Panc1 (cell line): ENCODE data around the gene ATP5MG. TPM values are rescaled to one million over a fixed set of nuclear protein-coding genes. Genes with fewer than 3 reads are reported as not detected.
"Not testable (repeated sequence)": the region's sequence is repeated elsewhere in the genome, so short reads cannot be mapped to it uniquely, and the experiment has no call there.

ENCODE experiments used
- ATAC-seq: fragments of 200-7000 bp; cut with Tn5 transposase; 2 replicates; pipeline ENCODE4 v1.9.1; 2020; ENCODE audit warnings: mild to moderate bottlenecking, moderate library complexity
- BruUV-seq: library from RNA; stranded (reverse); fragments of 400-500 nt; replicated peaks from 2 replicates; lab custom pipeline; 2021; lab: Mats Ljungman, UMichigan
- CTCF ChIA-PET: fragments of 300-600 bp; sonication (Branson Sonifier 250); formaldehyde crosslinking; loops from one replicate; lab custom pipeline; 2022; ENCODE audit warnings: antibody characterized with exemption; lab: Charles Lee
- POLR2A ChIA-PET: fragments of 300-600 bp; sonication (Branson Sonifier 250); formaldehyde crosslinking; loops from one replicate; lab custom pipeline; 2022; ENCODE audit warnings: antibody characterized with exemption; lab: Charles Lee
- DNase-seq: peaks from one replicate; pipeline ENCODE4 v3.0.0-alpha.2; 2010; ENCODE audit warnings: low read depth, low spot score
- H3K27ac ChIP-seq: 2 replicates; pipeline ENCODE4 v1.5.1; 2011; ENCODE audit warnings: mild to moderate bottlenecking, low read length, inconsistent platforms
- H3K27me3 ChIP-seq: fragments of 200-500 bp; sonication (Bioruptor generic); 2 replicates; pipeline ENCODE4 v1.6.0; 2014; ENCODE audit warnings: low read length, inconsistent platforms; ENCODE audit not compliant: control insufficient read depth, insufficient read depth
- H3K36me3 ChIP-seq: fragments of 200-500 bp; sonication (Bioruptor generic); 2 replicates; pipeline ENCODE4 v1.5.1; 2014; ENCODE audit warnings: inconsistent platforms, mild to moderate bottlenecking, low read length, moderate library complexity; ENCODE audit not compliant: control insufficient read depth, insufficient read depth
- H3K4me1 ChIP-seq: 2 replicates; pipeline ENCODE4 v1.5.1; 2011; ENCODE audit warnings: inconsistent platforms, mild to moderate bottlenecking, low read length, moderate library complexity; ENCODE audit not compliant: control insufficient read depth, insufficient read depth
- H3K4me3 ChIP-seq, 2 experiments: 2 replicates each; pipeline ENCODE4 v1.5.1; 2011 to 2012; ENCODE audit warnings: low read depth in 2 of 2, low read length in 2 of 2, mild to moderate bottlenecking in 2 of 2, inconsistent platforms in 1 of 2, moderate library complexity in 1 of 2
- H3K9me3 ChIP-seq: fragments of 200-500 bp; sonication (Bioruptor generic); 2 replicates; pipeline ENCODE4 v1.5.1; 2014; ENCODE audit warnings: low read depth, mild to moderate bottlenecking, inconsistent platforms, low read length, moderate library complexity; ENCODE audit not compliant: control insufficient read depth, insufficient read depth
- CTCF ChIP-seq: fragments of 450-650 bp; IDR thresholded peaks from 2 replicates; pipeline ENCODE4 v1.5.1; 2017; ENCODE audit warnings: mild to moderate bottlenecking
- POLR2AphosphoS5 ChIP-seq: IDR thresholded peaks from 2 replicates; pipeline ENCODE4 v1.6.1; 2012; ENCODE audit warnings: mild to moderate bottlenecking, low read depth, low read length, moderate library complexity
- REST ChIP-seq, 2 experiments: IDR thresholded peaks; 2 replicates each; pipeline ENCODE4 v1.6.1; 2011 to 2012; ENCODE audit warnings: low read depth in 2 of 2, control low read depth in 1 of 2, low read length in 1 of 2, mild to moderate bottlenecking in 1 of 2, moderate library complexity in 1 of 2; ENCODE audit not compliant: insufficient read depth in 1 of 2
- SIN3A ChIP-seq: IDR thresholded peaks from 2 replicates; pipeline ENCODE4 v1.6.1; 2012; ENCODE audit warnings: low read depth, mild to moderate bottlenecking, low read length, moderate library complexity, borderline replicate concordance; ENCODE audit not compliant: insufficient read depth
- TCF7L2 ChIP-seq: IDR thresholded peaks from 2 replicates; pipeline ENCODE4 v1.6.1; 2011; ENCODE audit warnings: mild to moderate bottlenecking, low read depth, low read length, inconsistent platforms
- in situ Hi-C: cut with HindIII; loops from 2 replicates; pipeline ENCODE4 v1.10.0; 2016; ENCODE audit warnings: low sequenced_read_pairs, low pct_unique_long_range_greater_than_20kb
- intact Hi-C: fragments of 100-400 bp; cut with micrococcal nuclease; formaldehyde crosslinking; loops from one replicate; pipeline ENCODE4 v1.10.0; 2022; ENCODE audit not compliant: unreplicated experiment
- total RNA-seq: library from RNA; stranded (reverse); gene quantifications from one replicate; pipeline ENCODE4 v1.2.1, GENCODE V29; 2021; ENCODE audit not compliant: unreplicated experiment

Gene ATP5MG
- total RNA-seq, 1 experiment from 2014 or later: 504 TPM

- TF ChIP-seq SIN3A: no peak
- no peak for TF ChIP-seq CTCF
- peak; percentile 67; the same call in 1 of the 2 replicates for TF ChIP-seq POLR2AphosphoS5
- TF ChIP-seq REST (IDR thresholded peaks at IDR 0.05; ENCODE audit: insufficient read depth in 1 of 2, low read depth in 2 of 2, low read length in 1 of 2): peak in 1 of 2 experiments; percentile 37; a peak in 1 of 4 replicates
- peak; percentile 63; the same call in 1 of the 2 replicates for TF ChIP-seq TCF7L2
- no TSS peak for BruUV-seq
- Histone ChIP-seq H3K36me3 (no peaks in the 10 kb centered on the region), H3K4me3 (no peak overlapping the region), H3K9me3 (no peaks in the 10 kb centered on the region), H3K4me1 (peaks cover 68% of the 10 kb centered on the region), H3K27me3 (no peaks in the 10 kb centered on the region), H3K27ac (peak overlapping the region; percentile 96)
- in situ Hi-C loops (no loop called here), intact Hi-C loops (no loop called here)
- POLR2A ChIA-PET: interaction anchor here (0.6 kb wide), 1 partner anchor 81 kb away, joined by 3 read pairs; no protein-coding TSS in a partner anchor
- CTCF ChIA-PET: no interaction called here
- ATAC-seq (peak; percentile 98), DNase-seq (no peak)
Observed at GRCh38 chr11:118415739-118416068, 14.3 kb downstream of the ATP5MG start.

GRCh38 chr11:118416900-118417299 lies 15.5 kb downstream of the ATP5MG start:
- intact Hi-C loops, DNase-seq, BruUV-seq, H3K36me3 ChIP-seq, ATAC-seq, H3K27me3 ChIP-seq, H3K9me3 ChIP-seq, H3K4me3 ChIP-seq, CTCF ChIA-PET, in situ Hi-C loops: not testable (repeated sequence)
- Histone ChIP-seq H3K27ac (peak overlapping the region; percentile 96), H3K4me1 (peaks cover 72% of the 10 kb centered on the region)
- POLR2A ChIA-PET: interaction anchor here (0.6 kb wide), 1 partner anchor 29 kb away, joined by 3 read pairs; no protein-coding TSS in a partner anchor

GRCh38 chr11:118417801-118418200 lies 16.4 kb downstream of the ATP5MG start:
- no peaks in the 10 kb centered on the region for H3K27me3 ChIP-seq
- no peaks in the 10 kb centered on the region for H3K36me3 ChIP-seq
- POLR2A ChIA-PET: interaction anchor here (0.8 kb wide), 1 partner anchor 21 kb away, joined by 3 read pairs; no protein-coding TSS in a partner anchor
- H3K27ac ChIP-seq: peak overlapping the region; percentile 96
- no peaks in the 10 kb centered on the region for H3K9me3 ChIP-seq
- intact Hi-C loops (no loop called here), in situ Hi-C loops (no loop called here)
- CTCF ChIA-PET: no interaction called here
- H3K4me1 ChIP-seq: peaks cover 70% of the 10 kb centered on the region
- TF ChIP-seq SIN3A (no peak), POLR2AphosphoS5 (no peak), CTCF (no peak), REST (IDR thresholded peaks at IDR 0.05; ENCODE audit: insufficient read depth in 1 of 2, low read depth in 2 of 2, low read length in 1 of 2) (no peak), TCF7L2 (no peak)
- BruUV-seq: no TSS peak
- DNase-seq (no peak), ATAC-seq (0 out of 2 replicates have a peak, but pooled peaks have one; percentile 21)
- H3K4me3 ChIP-seq: no peak overlapping the region
